Mesenchymal stem cell (in vitro differentiated cells and primary cell): ENCODE measurements around the gene RNASE13.

Experiments
- DNase-seq: peaks from one replicate; pipeline ENCODE4 v3.0.0-alpha.2; 2013
- H2AFZ ChIP-seq: one replicate; pipeline ENCODE4 v1.6.1; 2013; ENCODE audit warnings: low read depth, mild to moderate bottlenecking, control low read depth, inconsistent platforms, low read length, moderate library complexity
- H2AK5ac ChIP-seq: 2 replicates; pipeline ENCODE4 v1.6.1; 2013; ENCODE audit warnings: low read length, moderate library complexity, mild to moderate bottlenecking, inconsistent platforms; ENCODE audit not compliant: severe bottlenecking
- H2BK120ac ChIP-seq: one replicate; pipeline ENCODE4 v1.6.1; 2013; ENCODE audit warnings: low read depth, mild to moderate bottlenecking, inconsistent platforms, low read length, moderate library complexity
- H2BK12ac ChIP-seq, 2 experiments: one replicate each; pipeline ENCODE4 v1.6.1; 2013; ENCODE audit warnings: inconsistent platforms in 2 of 2, low read length in 2 of 2, mild to moderate bottlenecking in 2 of 2, moderate library complexity in 2 of 2, control low read depth in 1 of 2
- H2BK15ac ChIP-seq: one replicate; pipeline ENCODE4 v1.6.1; 2013; ENCODE audit warnings: mild to moderate bottlenecking, low read depth, inconsistent platforms; ENCODE audit not compliant: poor library complexity, severe bottlenecking
- H2BK5ac ChIP-seq: 2 replicates; pipeline ENCODE4 v1.6.1; 2013; ENCODE audit warnings: low read depth, mild to moderate bottlenecking, low read length, control low read depth, inconsistent platforms; ENCODE audit not compliant: poor library complexity, severe bottlenecking
- H3K14ac ChIP-seq, 2 experiments: one replicate each; pipeline ENCODE4 v1.6.1; 2013; ENCODE audit warnings: inconsistent platforms in 2 of 2, low read length in 2 of 2, control low read depth in 1 of 2, mild to moderate bottlenecking in 1 of 2, moderate library complexity in 1 of 2
- H3K18ac ChIP-seq, 2 experiments: one replicate each; pipeline ENCODE4 v1.6.1; 2013; ENCODE audit warnings: inconsistent platforms in 2 of 2, low read length in 2 of 2, control low read depth in 1 of 2, low read depth in 1 of 2, mild to moderate bottlenecking in 1 of 2
- H3K23ac ChIP-seq, 2 experiments: one replicate each; pipeline ENCODE4 v1.6.1; 2013; ENCODE audit warnings: inconsistent platforms in 2 of 2, low read length in 2 of 2, mild to moderate bottlenecking in 2 of 2, moderate library complexity in 2 of 2, control low read depth in 1 of 2
- H3K27ac ChIP-seq: 2 replicates; pipeline ENCODE4 v1.5.1; 2013; ENCODE audit warnings: mild to moderate bottlenecking, moderate library complexity, low read length, control low read depth, inconsistent platforms; ENCODE audit not compliant: poor library complexity, severe bottlenecking
- H3K27me3 ChIP-seq, 2 experiments: 2 replicates each; pipeline versions ENCODE4 v1.6.1 to v1.7.0; 2013; ENCODE audit warnings: low read length in 2 of 2, mild to moderate bottlenecking in 2 of 2, moderate library complexity in 2 of 2, control low read depth in 1 of 2, inconsistent platforms in 1 of 2; ENCODE audit not compliant: control insufficient read depth in 1 of 2, insufficient read depth in 1 of 2
- H3K36me3 ChIP-seq, 2 experiments: 2 replicates each; pipeline versions ENCODE4 v1.6.1 to v1.7.0; 2013; ENCODE audit warnings: low read length in 2 of 2, control low read depth in 1 of 2, inconsistent platforms in 1 of 2, low read depth in 1 of 2, mild to moderate bottlenecking in 1 of 2; ENCODE audit not compliant: insufficient read depth in 2 of 2, control insufficient read depth in 1 of 2
- H3K4ac ChIP-seq, 2 experiments: one replicate each; pipeline ENCODE4 v1.6.1; 2013; ENCODE audit warnings: inconsistent platforms in 2 of 2, low read length in 2 of 2, mild to moderate bottlenecking in 2 of 2, moderate library complexity in 2 of 2, control low read depth in 1 of 2, low read depth in 1 of 2
- H3K4me1 ChIP-seq: 2 replicates; pipeline ENCODE4 v1.6.1; 2013; ENCODE audit warnings: low read depth, low read length, control low read depth; ENCODE audit not compliant: control insufficient read depth, insufficient read depth
- H3K4me2 ChIP-seq: 2 replicates; pipeline ENCODE4 v1.6.1; 2013; ENCODE audit warnings: low read length, mild to moderate bottlenecking, inconsistent platforms; ENCODE audit not compliant: poor library complexity, severe bottlenecking
- H3K4me3 ChIP-seq, 2 experiments: 2 replicates each; pipeline versions ENCODE4 v1.5.1 to v1.7.0; 2013; ENCODE audit warnings: low read length in 2 of 2, mild to moderate bottlenecking in 2 of 2, control low read depth in 1 of 2, low read depth in 1 of 2; ENCODE audit not compliant: insufficient read depth in 1 of 2
- H3K79me1 ChIP-seq: replicated peaks from 2 replicates; pipeline ENCODE4 v1.6.1; 2013; ENCODE audit warnings: mild to moderate bottlenecking, control low read depth, low read length, inconsistent platforms; ENCODE audit not compliant: poor library complexity, severe bottlenecking
- H3K9ac ChIP-seq: 2 replicates; pipeline ENCODE4 v1.7.0; 2013; ENCODE audit warnings: mild to moderate bottlenecking, low read length, moderate library complexity
- H3K9me3 ChIP-seq: 2 replicates; pipeline ENCODE4 v1.7.0; 2013; ENCODE audit warnings: mild to moderate bottlenecking, low read length; ENCODE audit not compliant: control insufficient read depth
- H4K8ac ChIP-seq: one replicate; pipeline ENCODE4 v1.6.1; 2013; ENCODE audit warnings: inconsistent platforms, mild to moderate bottlenecking, low read length, moderate library complexity
- H4K91ac ChIP-seq: one replicate; pipeline ENCODE4 v1.6.1; 2013; ENCODE audit warnings: mild to moderate bottlenecking, low read length, inconsistent platforms
- WGBS: methylation state at CpG from one replicate; pipeline ENCODE4 v1.1.7; 2013; ENCODE audit warnings: mixed read lengths; 5-methylcytosine and 5-hydroxymethylcytosine counted together

RNASE13 gene

DNA sequence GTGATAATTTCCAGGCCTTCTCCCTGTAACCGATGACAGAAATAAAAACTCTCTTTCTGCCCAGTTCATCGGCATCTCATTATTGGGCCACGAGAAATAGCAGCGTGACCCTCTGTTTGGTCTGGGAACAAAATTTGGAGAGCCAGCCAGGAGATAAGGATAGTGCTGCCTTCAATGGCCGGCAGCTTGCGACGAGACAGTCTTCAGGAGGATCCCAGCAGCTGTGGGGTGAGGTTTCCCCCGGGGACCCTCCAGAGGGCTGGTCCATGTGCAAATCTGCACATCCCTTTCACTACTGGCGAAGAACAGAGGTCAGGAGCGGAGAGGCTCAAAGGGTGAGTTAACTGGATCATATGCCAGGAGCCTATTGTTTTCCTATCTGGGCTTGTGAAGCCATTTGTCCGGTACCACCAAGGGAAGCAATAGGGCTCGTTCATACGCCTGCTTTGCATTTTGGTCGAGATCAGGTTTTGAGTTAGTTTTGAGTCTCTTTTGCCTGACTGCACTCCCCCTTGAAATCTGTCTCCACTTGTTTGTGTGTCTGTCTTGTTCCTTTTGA lies 30.7 kb downstream of the RNASE13 start:
- H3K79me1 ChIP-seq = no peaks in the 10 kb centered on the region
- no peak overlapping the region for H3K18ac ChIP-seq
- H3K4me3 ChIP-seq = no peak overlapping the region
- no peak overlapping the region for H2BK5ac ChIP-seq
- H3K4me1 ChIP-seq = peaks cover 6% of the 10 kb centered on the region
- no peak overlapping the region for H3K23ac ChIP-seq
- no peak overlapping the region for H3K9ac ChIP-seq
- no peak for DNase-seq
- H2BK120ac ChIP-seq = no peak overlapping the region
- H3K4me2 ChIP-seq = no peak overlapping the region
- H2AK5ac ChIP-seq = no peak overlapping the region
- H3K4ac ChIP-seq = no peak overlapping the region
- no peak overlapping the region for H3K27ac ChIP-seq
- H2BK12ac ChIP-seq = no peak overlapping the region
- no peak overlapping the region for H2AFZ ChIP-seq
- H3K27me3 ChIP-seq = no peaks in the 10 kb centered on the region
- no peaks in the 10 kb centered on the region for H3K9me3 ChIP-seq
- H4K91ac ChIP-seq = no peak overlapping the region
- no peak overlapping the region for H4K8ac ChIP-seq
- H3K14ac ChIP-seq = no peak overlapping the region
- no peak overlapping the region for H2BK15ac ChIP-seq
- 93% methylated on average over 13 of the region's 14 CpGs for WGBS
- no peaks in the 10 kb centered on the region for H3K36me3 ChIP-seq

DNA sequence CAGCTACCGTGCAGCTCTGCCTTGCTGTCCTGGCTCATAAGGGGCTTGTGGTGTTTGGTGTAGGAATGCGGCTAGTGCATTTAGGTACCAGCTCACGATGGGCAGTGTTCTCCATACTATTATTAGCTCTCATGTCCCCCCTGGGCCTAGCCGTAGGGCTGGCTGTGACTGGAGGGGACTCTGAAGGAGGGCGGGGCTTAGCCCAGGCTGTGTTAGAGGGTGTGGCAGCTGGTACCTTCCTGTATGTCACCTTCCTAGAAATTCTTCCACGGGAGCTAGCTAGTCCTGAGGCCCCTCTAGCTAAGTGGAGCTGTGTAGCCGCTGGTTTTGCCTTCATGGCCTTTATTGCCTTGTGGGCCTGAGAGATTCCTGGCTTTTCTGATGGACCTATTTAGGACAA lies 33.4 kb downstream of the RNASE13 start:
- no peak overlapping the region for H2BK120ac ChIP-seq
- no peak overlapping the region for H3K27ac ChIP-seq
- peaks cover 8% of the 10 kb centered on the region for H3K4me1 ChIP-seq
- no peak overlapping the region for H3K4me2 ChIP-seq
- H3K79me1 ChIP-seq = no peaks in the 10 kb centered on the region
- H2AK5ac ChIP-seq = no peak overlapping the region
- no peaks in the 10 kb centered on the region for H3K27me3 ChIP-seq
- no peak overlapping the region for H4K8ac ChIP-seq
- H3K18ac ChIP-seq = no peak overlapping the region
- peaks cover 7 to 16% of the 10 kb centered on the region in 2 experiments for H3K36me3 ChIP-seq
- H3K14ac ChIP-seq = no peak overlapping the region
- 74% methylated on average over 6 of the region's 7 CpGs for WGBS
- no peaks in the 10 kb centered on the region for H3K9me3 ChIP-seq
- H3K23ac ChIP-seq = no peak overlapping the region
- H2BK15ac ChIP-seq = no peak overlapping the region
- H2AFZ ChIP-seq = no peak overlapping the region
- no peak overlapping the region for H3K9ac ChIP-seq
- no peak overlapping the region for H3K4me3 ChIP-seq
- H4K91ac ChIP-seq = no peak overlapping the region
- no peak for DNase-seq
- no peak overlapping the region for H2BK12ac ChIP-seq
- no peak overlapping the region for H3K4ac ChIP-seq
- no peak overlapping the region for H2BK5ac ChIP-seq

DNA sequence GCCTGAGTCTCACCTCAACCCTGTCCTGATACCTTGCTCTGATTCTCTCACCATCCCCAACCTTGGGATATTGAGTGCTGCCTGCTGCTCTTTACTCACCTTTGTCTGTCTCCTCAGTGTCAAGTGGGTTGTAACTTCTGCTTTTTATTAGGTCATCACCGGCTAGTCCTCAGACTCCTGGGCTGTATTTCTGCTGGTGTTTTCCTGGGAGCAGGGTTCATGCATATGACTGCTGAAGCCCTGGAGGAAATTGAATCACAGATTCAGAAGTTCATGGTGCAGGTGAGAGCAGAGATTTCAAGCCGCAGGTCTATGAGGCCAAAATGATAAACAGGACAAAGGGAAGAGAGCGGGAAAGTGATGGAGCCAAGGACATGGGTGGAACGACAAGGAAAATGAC lies 35.0 kb downstream of the RNASE13 start:
- Histone ChIP-seq H3K23ac (no peak overlapping the region), H2AK5ac (no peak overlapping the region), H2BK120ac (no peak overlapping the region), H3K9me3 (no peaks in the 10 kb centered on the region), H3K4me3 (no peak overlapping the region), H3K27me3 (no peaks in the 10 kb centered on the region), H3K27ac (no peak overlapping the region), H3K9ac (no peak overlapping the region), H3K79me1 (no peaks in the 10 kb centered on the region), H2BK5ac (no peak overlapping the region), H3K4me2 (no peak overlapping the region), H3K4ac (no peak overlapping the region), H2BK15ac (no peak overlapping the region), H4K8ac (no peak overlapping the region), H2BK12ac (no peak overlapping the region), H2AFZ (no peak overlapping the region), H3K4me1 (peaks cover 8% of the 10 kb centered on the region), H4K91ac (no peak overlapping the region), H3K14ac (no peak overlapping the region), H3K18ac (no peak overlapping the region), H3K36me3 (peaks cover 19 to 33% of the 10 kb centered on the region in 2 experiments)
- 92% methylated on average over 4 of the region's 4 CpGs for WGBS
- no peak for DNase-seq

DNA sequence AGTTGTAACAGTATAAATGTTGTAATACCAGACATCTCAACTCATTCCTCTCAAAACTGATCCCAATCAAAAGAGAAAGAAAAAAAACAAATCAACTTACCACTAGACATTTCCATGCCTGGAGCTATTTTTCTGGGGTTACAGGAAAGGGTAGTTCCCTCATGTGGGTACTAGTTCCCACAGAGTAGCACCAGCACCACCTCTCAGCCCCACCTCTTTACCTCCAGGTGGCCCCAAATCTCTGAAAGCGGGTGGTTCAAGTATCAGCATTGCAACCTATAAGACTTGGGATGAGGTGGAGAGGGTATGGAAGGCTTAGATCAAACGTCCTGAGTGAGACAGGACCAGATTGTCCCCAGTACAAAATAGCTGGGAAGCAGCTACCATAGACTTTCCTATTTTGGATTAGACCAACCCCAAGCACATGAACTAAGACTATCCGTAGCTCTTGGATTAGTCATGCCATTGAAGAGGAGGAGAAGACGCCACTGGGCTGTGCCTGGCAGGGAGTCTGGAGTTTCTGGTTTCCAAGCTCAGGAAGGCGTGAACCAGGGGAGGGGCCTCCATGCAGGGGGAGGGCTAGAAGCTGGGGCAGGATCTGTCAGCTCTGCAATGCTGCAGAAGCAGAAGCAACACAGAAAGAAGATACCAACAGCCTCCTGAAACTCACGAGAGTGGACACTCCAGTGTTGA lies 35.8 kb downstream of the RNASE13 start, which contains the start of gene SLC39A2:
SLC39A2 (plus strand) TSS at position 620 of the 693 bp plus-strand sequence. CDS start 154 bp downstream, outside the sequence.
- Histone ChIP-seq H3K14ac (no peak within 1 kb of the TSS), H2BK120ac (no peak within 1 kb of the TSS), H2BK12ac (no peak within 1 kb of the TSS), H2BK5ac (no peak within 1 kb of the TSS), H3K4me3 (no peak within 1 kb of the TSS), H4K91ac (no peak within 1 kb of the TSS), H3K18ac (no peak within 1 kb of the TSS), H2AFZ (no peak within 1 kb of the TSS), H2AK5ac (no peak within 1 kb of the TSS), H3K9me3 (no peaks in the 10 kb centered on the region), H3K4me2 (no peak within 1 kb of the TSS), H3K27me3 (no peaks in the 10 kb centered on the region), H2BK15ac (no peak within 1 kb of the TSS), H4K8ac (no peak within 1 kb of the TSS), H3K9ac (no peak within 1 kb of the TSS), H3K27ac (no peak within 1 kb of the TSS), H3K79me1 (no peaks in the 10 kb centered on the region), H3K23ac (no peak within 1 kb of the TSS), H3K36me3 (peaks cover 22 to 40% of the 10 kb centered on the region in 2 experiments), H3K4me1 (peaks cover 8% of the 10 kb centered on the region), H3K4ac (no peak within 1 kb of the TSS)
- 35% methylated on average over 5 of the region's 6 CpGs for WGBS
- peak; percentile 57 for DNase-seq
